Measurements from ENCODE around the gene ZNF335.

GRCh38 chr20:45999557-46000261 lies 27.7 kb upstream of the ZNF335 start:
- TF ChIP-seq POLR2A (IDR thresholded peaks at IDR 0.05) (no peak), CTCF (IDR thresholded peaks at IDR 0.05) (no peak)

All from vagina (tissue), 2 donors.